SK-N-MC (cell line): ENCODE data around the gene RIMS3.

Experiments used
- EZH2 ChIP-seq: fragments of 200-600 bp; sonication (generic); IDR thresholded peaks from one replicate; pipeline ENCODE4 v1.6.1; 2017; ENCODE audit warnings: antibody characterized with exemption
- POLR2AphosphoS5 ChIP-seq: IDR thresholded peaks from 2 replicates; pipeline ENCODE4 v1.6.1; 2012; ENCODE audit warnings: mild to moderate bottlenecking, low read depth, low read length, borderline replicate concordance

- TF ChIP-seq POLR2AphosphoS5 = no peak
- no peak for TF ChIP-seq EZH2
Observed at GRCh38 chr1:40687661-40688060, 22.2 kb upstream of the RIMS3 start.
